Measurements from ENCODE around the gene EARS2.

EARS2 gene

GRCh38 chr16:23556881-23557778 lies at the start of gene EARS2, which contains the start of gene UBFD1:
Gene EARS2, minus strand, starts transcription at chr16:23557350. Its CDS starts 7 bp downstream, at chr16:23557343.
Gene UBFD1, plus strand, starts transcription at chr16:23557727. Its CDS starts 16 bp downstream, at chr16:23557743.
- Histone ChIP-seq H3K36me3 (replicated peaks; ENCODE audit: insufficient read depth, low read length) (peaks cover 8% of the 10 kb centered on the region), H3K79me2 (ENCODE audit: low read length) (peaks cover 77% of the 10 kb centered on the region), H3K27ac (ENCODE audit: low read length) (peak within 1 kb of the TSS; percentile 85)

GRCh38 chr16:23597003-23597756 lies 40.0 kb upstream of the EARS2 start:
- TF ChIP-seq CTCF (IDR thresholded peaks at IDR 0.05; ENCODE audit: low read length) (peak; percentile 25; the same call in 1 of the 2 replicates), EZH2phosphoT487 (IDR thresholded peaks at IDR 0.05; ENCODE audit: low read length) (no peak)
- peak; percentile 33 for DNase-seq
- Histone ChIP-seq H3K36me3 (replicated peaks; ENCODE audit: insufficient read depth, low read length) (peaks cover 6% of the 10 kb centered on the region; the same call in 1 of the 2 replicates), H3K27me3 (replicated peaks; ENCODE audit: insufficient read depth, low read length) (no peaks in the 10 kb centered on the region), H3F3A (ENCODE audit: insufficient read depth, low read length) (peaks cover 11% of the 10 kb centered on the region), H3K4me1 (ENCODE audit: low read length) (peaks cover 7% of the 10 kb centered on the region; the same call in 1 of the 2 replicates), H3K79me2 (ENCODE audit: low read length) (peaks cover 37% of the 10 kb centered on the region), H4K20me1 (ENCODE audit: insufficient read depth, low read length) (peaks cover 1% of the 10 kb centered on the region; the same call in 1 of the 2 replicates), H3K4me2 (ENCODE audit: low read depth, low read length) (peak overlapping the region; percentile 78), H3K27ac (ENCODE audit: low read length) (no peak overlapping the region), H3K9ac (ENCODE audit: low read length) (no peak overlapping the region), H3K4me3 (ENCODE audit: low read length) (no peak overlapping the region), H3K9me2 (replicated peaks; ENCODE audit: insufficient read depth, low read length) (no peaks in the 10 kb centered on the region), H3K9me3 (replicated peaks; ENCODE audit: insufficient read depth, low read length) (no peaks in the 10 kb centered on the region), H2AFZ (ENCODE audit: low read length) (0 out of 2 replicates have a peak overlapping the region, but pooled peaks have one; percentile 95)

More at GRCh38 chr16:23556881-23557778, at the start of gene EARS2, which contains the start of gene UBFD1:
- Histone ChIP-seq H3K4me1 (ENCODE audit: low read length) (peaks cover 13% of the 10 kb centered on the region; the same call in 1 of the 2 replicates), H3K4me2 (ENCODE audit: low read depth, low read length) (peak within 1 kb of the TSS; percentile 77), H4K20me1 (ENCODE audit: insufficient read depth, low read length) (no peaks in the 10 kb centered on the region), H2AFZ (ENCODE audit: low read length) (peak within 1 kb of the TSS; percentile 67), H3K27me3 (replicated peaks; ENCODE audit: insufficient read depth, low read length) (no peaks in the 10 kb centered on the region), H3K9me3 (replicated peaks; ENCODE audit: insufficient read depth, low read length) (no peaks in the 10 kb centered on the region), H3K9ac (ENCODE audit: low read length) (peak within 1 kb of the TSS; percentile 89), H3K9me2 (replicated peaks; ENCODE audit: insufficient read depth, low read length) (no peaks in the 10 kb centered on the region), H3K4me3 (ENCODE audit: low read length) (peak within 1 kb of the TSS; percentile 85), H3F3A (ENCODE audit: insufficient read depth, low read length) (peaks cover 18% of the 10 kb centered on the region)
- DNase-seq: peak; percentile 99
- TF ChIP-seq EZH2phosphoT487 (IDR thresholded peaks at IDR 0.05; ENCODE audit: low read length) (no peak), CTCF (IDR thresholded peaks at IDR 0.05; ENCODE audit: low read length) (peak; percentile 89)

- Histone ChIP-seq H3K9me3 (replicated peaks; ENCODE audit: insufficient read depth, low read length) (no peaks in the 10 kb centered on the region), H2AFZ (ENCODE audit: low read length) (peak within 1 kb of the TSS; percentile 95), H3K36me3 (replicated peaks; ENCODE audit: insufficient read depth, low read length) (peaks cover 16% of the 10 kb centered on the region), H3K79me2 (ENCODE audit: low read length) (peaks cover 48% of the 10 kb centered on the region), H4K20me1 (ENCODE audit: insufficient read depth, low read length) (peaks cover 8% of the 10 kb centered on the region; the same call in 1 of the 2 replicates), H3K9me2 (replicated peaks; ENCODE audit: insufficient read depth, low read length) (no peaks in the 10 kb centered on the region), H3F3A (ENCODE audit: insufficient read depth, low read length) (peaks cover 11% of the 10 kb centered on the region), H3K9ac (ENCODE audit: low read length) (peak within 1 kb of the TSS; percentile 91), H3K4me2 (ENCODE audit: low read depth, low read length) (peak within 1 kb of the TSS; percentile 98), H3K4me1 (ENCODE audit: low read length) (peaks cover 7% of the 10 kb centered on the region; the same call in 1 of the 2 replicates), H3K4me3 (ENCODE audit: low read length) (peak within 1 kb of the TSS; percentile 98), H3K27me3 (replicated peaks; ENCODE audit: insufficient read depth, low read length) (no peaks in the 10 kb centered on the region), H3K27ac (ENCODE audit: low read length) (peak within 1 kb of the TSS; percentile 52; the same call in 1 of the 2 replicates)
- TF ChIP-seq EZH2phosphoT487 (IDR thresholded peaks at IDR 0.05; ENCODE audit: low read length): no peak
- TF ChIP-seq CTCF (IDR thresholded peaks at IDR 0.05; ENCODE audit: low read length): peak; percentile 91
- DNase-seq: peak; percentile 93
Observed at GRCh38 chr16:23595951-23596720, 39.0 kb upstream of the EARS2 start, which contains the start of gene NDUFAB1. Gene NDUFAB1, minus strand, starts transcription at chr16:23596316. Its CDS starts 26 bp downstream, at chr16:23596290.
